ENCODE data around the gene CIRBP. TPM values are rescaled to one million over a fixed set of nuclear protein-coding genes. Genes with fewer than 3 reads are reported as not detected.

The CIRBP gene
- total RNA-seq, 1 experiment from 2014 or later, result 66.6 TPM

DNA sequence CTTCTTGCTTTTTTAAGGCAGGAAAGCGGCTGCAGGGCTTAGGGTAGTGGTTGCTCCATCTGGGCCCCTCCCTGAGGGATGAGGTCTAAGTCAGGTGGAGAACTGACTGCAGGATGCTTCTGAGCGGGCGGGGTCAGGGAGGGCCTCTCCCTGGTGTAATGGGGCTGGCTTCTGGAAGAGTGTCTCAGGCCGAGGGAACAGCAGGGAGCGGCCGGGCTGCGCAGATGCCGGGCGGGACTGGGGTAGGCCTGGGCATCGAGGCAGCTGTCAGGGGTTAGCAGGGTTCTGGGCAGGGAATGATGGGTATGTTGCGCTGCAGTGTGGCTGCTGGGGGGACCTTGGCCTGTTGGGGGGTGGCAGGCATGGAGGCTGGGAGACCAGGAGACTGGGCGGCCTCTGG is 8.9 kb downstream of the CIRBP start:
- ATAC-seq, result no peak
- ChIA-PET CTCF (interaction anchor here (0.7 kb wide), 1 partner anchor 291 kb away, joined by 5 read pairs; no protein-coding TSS in a partner anchor), POLR2A (no interaction called here)
- H3K27ac ChIP-seq (ENCODE audit: low read length), result no peak overlapping the region
- DNase-seq (ENCODE audit: low read depth, low spot score), result no peak
- TF ChIP-seq SIN3A (IDR thresholded peaks at IDR 0.05; ENCODE audit: borderline replicate concordance, insufficient read depth, low read depth, low read length) (no peak), TCF7L2 (IDR thresholded peaks at IDR 0.05; ENCODE audit: low read depth, low read length) (no peak), POLR2AphosphoS5 (IDR thresholded peaks at IDR 0.05; ENCODE audit: low read depth, low read length) (no peak)
- TF ChIP-seq, protein P1, sequence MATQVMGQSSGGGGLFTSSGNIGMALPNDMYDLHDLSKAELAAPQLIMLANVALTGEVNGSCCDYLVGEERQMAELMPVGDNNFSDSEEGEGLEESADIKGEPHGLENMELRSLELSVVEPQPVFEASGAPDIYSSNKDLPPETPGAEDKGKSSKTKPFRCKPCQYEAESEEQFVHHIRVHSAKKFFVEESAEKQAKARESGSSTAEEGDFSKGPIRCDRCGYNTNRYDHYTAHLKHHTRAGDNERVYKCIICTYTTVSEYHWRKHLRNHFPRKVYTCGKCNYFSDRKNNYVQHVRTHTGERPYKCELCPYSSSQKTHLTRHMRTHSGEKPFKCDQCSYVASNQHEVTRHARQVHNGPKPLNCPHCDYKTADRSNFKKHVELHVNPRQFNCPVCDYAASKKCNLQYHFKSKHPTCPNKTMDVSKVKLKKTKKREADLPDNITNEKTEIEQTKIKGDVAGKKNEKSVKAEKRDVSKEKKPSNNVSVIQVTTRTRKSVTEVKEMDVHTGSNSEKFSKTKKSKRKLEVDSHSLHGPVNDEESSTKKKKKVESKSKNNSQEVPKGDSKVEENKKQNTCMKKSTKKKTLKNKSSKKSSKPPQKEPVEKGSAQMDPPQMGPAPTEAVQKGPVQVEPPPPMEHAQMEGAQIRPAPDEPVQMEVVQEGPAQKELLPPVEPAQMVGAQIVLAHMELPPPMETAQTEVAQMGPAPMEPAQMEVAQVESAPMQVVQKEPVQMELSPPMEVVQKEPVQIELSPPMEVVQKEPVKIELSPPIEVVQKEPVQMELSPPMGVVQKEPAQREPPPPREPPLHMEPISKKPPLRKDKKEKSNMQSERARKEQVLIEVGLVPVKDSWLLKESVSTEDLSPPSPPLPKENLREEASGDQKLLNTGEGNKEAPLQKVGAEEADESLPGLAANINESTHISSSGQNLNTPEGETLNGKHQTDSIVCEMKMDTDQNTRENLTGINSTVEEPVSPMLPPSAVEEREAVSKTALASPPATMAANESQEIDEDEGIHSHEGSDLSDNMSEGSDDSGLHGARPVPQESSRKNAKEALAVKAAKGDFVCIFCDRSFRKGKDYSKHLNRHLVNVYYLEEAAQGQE (IDR thresholded peaks at IDR 0.05; ENCODE audit: insufficient read depth in 1 of 2, low read depth in 2 of 2, low read length in 1 of 2), result no peak
- TF ChIP-seq, protein P2, sequence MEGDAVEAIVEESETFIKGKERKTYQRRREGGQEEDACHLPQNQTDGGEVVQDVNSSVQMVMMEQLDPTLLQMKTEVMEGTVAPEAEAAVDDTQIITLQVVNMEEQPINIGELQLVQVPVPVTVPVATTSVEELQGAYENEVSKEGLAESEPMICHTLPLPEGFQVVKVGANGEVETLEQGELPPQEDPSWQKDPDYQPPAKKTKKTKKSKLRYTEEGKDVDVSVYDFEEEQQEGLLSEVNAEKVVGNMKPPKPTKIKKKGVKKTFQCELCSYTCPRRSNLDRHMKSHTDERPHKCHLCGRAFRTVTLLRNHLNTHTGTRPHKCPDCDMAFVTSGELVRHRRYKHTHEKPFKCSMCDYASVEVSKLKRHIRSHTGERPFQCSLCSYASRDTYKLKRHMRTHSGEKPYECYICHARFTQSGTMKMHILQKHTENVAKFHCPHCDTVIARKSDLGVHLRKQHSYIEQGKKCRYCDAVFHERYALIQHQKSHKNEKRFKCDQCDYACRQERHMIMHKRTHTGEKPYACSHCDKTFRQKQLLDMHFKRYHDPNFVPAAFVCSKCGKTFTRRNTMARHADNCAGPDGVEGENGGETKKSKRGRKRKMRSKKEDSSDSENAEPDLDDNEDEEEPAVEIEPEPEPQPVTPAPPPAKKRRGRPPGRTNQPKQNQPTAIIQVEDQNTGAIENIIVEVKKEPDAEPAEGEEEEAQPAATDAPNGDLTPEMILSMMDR (IDR thresholded peaks at IDR 0.05), result no peak
- H3K36me3 ChIP-seq (ENCODE audit: control insufficient read depth, insufficient read depth, low read length), result no peaks in the 10 kb centered on the region
- no TSS peak for BruUV-seq (replicated peaks)
- intact Hi-C loops (cut with micrococcal nuclease; ENCODE audit: unreplicated experiment) (loop anchor here (10.0 kb wide), 1 partner anchor 97 kb away; no protein-coding TSS in a partner anchor), in situ Hi-C loops (cut with HindIII; ENCODE audit: low pct_unique_long_range_greater_than_20kb, low sequenced_read_pairs) (no loop called here)
- no peak overlapping the region for H3K4me3 ChIP-seq (ENCODE audit: low read depth in 2 of 2, low read length in 2 of 2)
- no peaks in the 10 kb centered on the region for H3K27me3 ChIP-seq (ENCODE audit: control insufficient read depth, insufficient read depth, low read length)
- peaks cover 19% of the 10 kb centered on the region for H3K4me1 ChIP-seq (ENCODE audit: control insufficient read depth, insufficient read depth, low read length)
- no peaks in the 10 kb centered on the region for H3K9me3 ChIP-seq (ENCODE audit: control insufficient read depth, insufficient read depth, low read depth, low read length)

DNA sequence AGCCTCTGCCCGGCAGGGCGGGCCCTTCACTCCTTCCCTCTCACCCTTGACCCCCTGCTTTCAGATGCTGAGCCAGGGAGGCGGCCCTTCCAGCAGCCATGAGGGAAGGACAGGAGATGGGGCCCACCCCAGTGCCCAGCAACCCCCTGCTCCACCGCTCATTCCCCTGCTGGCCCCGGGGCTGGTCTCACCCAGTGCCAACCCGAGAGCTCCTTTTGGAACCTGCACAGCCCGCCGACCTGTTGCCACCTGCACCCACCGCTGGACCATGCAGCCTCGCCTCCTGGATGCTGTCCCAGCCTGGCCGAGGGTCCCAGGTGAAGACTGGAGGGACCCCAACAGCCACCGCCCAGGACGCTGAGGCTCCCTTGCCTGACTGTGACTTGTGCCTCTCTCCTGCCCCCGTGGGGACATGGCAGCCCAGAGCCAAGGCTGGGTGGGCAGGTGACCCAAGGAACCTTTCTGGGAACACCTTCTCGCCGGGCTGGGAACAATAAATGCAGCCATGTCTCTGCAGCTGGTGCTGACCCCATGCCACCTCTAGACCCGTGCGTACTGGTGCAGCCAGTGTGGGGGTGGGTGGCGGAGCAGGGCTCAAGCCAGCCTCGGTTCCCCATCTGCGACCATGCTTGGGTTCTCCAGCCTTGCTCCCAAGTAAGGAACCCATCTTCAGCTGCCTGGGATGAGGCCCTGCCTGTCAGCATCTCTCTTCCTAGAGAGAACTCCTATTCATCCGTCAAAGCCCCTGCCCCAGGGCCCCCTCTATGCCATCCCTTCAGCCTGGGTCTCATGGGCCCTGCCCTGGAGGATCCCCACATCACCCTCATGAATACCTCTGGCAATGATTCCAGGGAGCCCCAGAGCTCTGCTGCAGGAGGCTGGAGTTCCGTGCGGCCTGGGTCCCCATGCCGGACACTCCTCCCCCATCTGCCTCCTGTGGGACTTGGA is 9.9 kb downstream of the CIRBP start:
- peaks cover 12% of the 10 kb centered on the region for H3K4me1 ChIP-seq (ENCODE audit: control insufficient read depth, insufficient read depth, low read length)
- ATAC-seq (no peak), DNase-seq (ENCODE audit: low read depth, low spot score) (no peak)
- intact Hi-C loops (cut with micrococcal nuclease; ENCODE audit: unreplicated experiment) (loop anchor here (10.0 kb wide), 1 partner anchor 96 kb away; no protein-coding TSS in a partner anchor), in situ Hi-C loops (cut with HindIII; ENCODE audit: low pct_unique_long_range_greater_than_20kb, low sequenced_read_pairs) (no loop called here)
- no peak overlapping the region for H3K27ac ChIP-seq (ENCODE audit: low read length)
- no peaks in the 10 kb centered on the region for H3K36me3 ChIP-seq (ENCODE audit: control insufficient read depth, insufficient read depth, low read length)
- no peaks in the 10 kb centered on the region for H3K9me3 ChIP-seq (ENCODE audit: control insufficient read depth, insufficient read depth, low read depth, low read length)
- no TSS peak for BruUV-seq (replicated peaks)
- ChIA-PET CTCF (interaction anchor here (0.6 to 1.0 kb wide), 3 partner anchors 13 to 252 kb away, joined by 3 to 9 read pairs (median 3); no protein-coding TSS in a partner anchor), POLR2A (interaction anchor here (0.6 kb wide), 2 partner anchors 86 to 96 kb away, joined by 3 to 4 read pairs; no protein-coding TSS in a partner anchor)
- no peaks in the 10 kb centered on the region for H3K27me3 ChIP-seq (ENCODE audit: control insufficient read depth, insufficient read depth, low read length)
- no peak overlapping the region for H3K4me3 ChIP-seq (ENCODE audit: low read depth in 2 of 2, low read length in 2 of 2)
- TF ChIP-seq POLR2AphosphoS5 (IDR thresholded peaks at IDR 0.05; ENCODE audit: low read depth, low read length) (no peak), TCF7L2 (IDR thresholded peaks at IDR 0.05; ENCODE audit: low read depth, low read length) (no peak), SIN3A (IDR thresholded peaks at IDR 0.05; ENCODE audit: borderline replicate concordance, insufficient read depth, low read depth, low read length) (no peak)
- TF ChIP-seq, protein P1 (IDR thresholded peaks at IDR 0.05; ENCODE audit: insufficient read depth in 1 of 2, low read depth in 2 of 2, low read length in 1 of 2), result no peak
- TF ChIP-seq, protein P2 (IDR thresholded peaks at IDR 0.05), result no peak

Data from Panc1 (cell line).